SK-N-SH treated with all-trans-retinoic acid at 6 μM for 48 hours (cell line): ENCODE results near the gene C1orf105.

Source experiments
- ATAC-seq: fragments of 200-7000 bp; cut with Tn5 transposase; 3 replicates; pipeline ENCODE4 v1.9.1; 2020; ENCODE audit warnings: mild to moderate bottlenecking, moderate library complexity
- ARNTL ChIP-seq: fragments of 450-650 bp; formaldehyde crosslinking; IDR thresholded peaks from 2 replicates; pipeline ENCODE4 v1.5.0; 2020; ENCODE audit warnings: low read depth, mild to moderate bottlenecking, moderate library complexity, borderline replicate concordance
- BACH2 ChIP-seq: fragments of 250-450 bp; sonication (Bioruptor Pico); IDR thresholded peaks from 2 replicates; pipeline ENCODE4 v1.9.0; 2021; ENCODE audit warnings: mild to moderate bottlenecking, borderline replicate concordance
- CREB5 ChIP-seq: fragments of 250-450 bp; sonication (Bioruptor Pico); IDR thresholded peaks from 2 replicates; pipeline ENCODE4 v1.5.1; 2020; ENCODE audit warnings: low read depth, mild to moderate bottlenecking, moderate library complexity
- CSRNP3 ChIP-seq: fragments of 250-450 bp; sonication (Bioruptor Pico); IDR thresholded peaks from 2 replicates; pipeline ENCODE4 v1.5.1; 2021; ENCODE audit warnings: mild to moderate bottlenecking, moderate library complexity
- ESRRG ChIP-seq: fragments of 250-450 bp; sonication (Bioruptor Pico); IDR thresholded peaks from 2 replicates; pipeline ENCODE4 v1.6.1; 2021; ENCODE audit warnings: mild to moderate bottlenecking
- GLIS3 ChIP-seq: fragments of 250-450 bp; sonication (Bioruptor Pico); IDR thresholded peaks from 2 replicates; pipeline ENCODE4 v1.5.0; 2020; ENCODE audit warnings: mild to moderate bottlenecking, moderate library complexity
- ISL1 ChIP-seq: fragments of 250-450 bp; sonication (Bioruptor Pico); IDR thresholded peaks from 2 replicates; pipeline ENCODE4 v2.1.2; 2022; ENCODE audit warnings: mild to moderate bottlenecking, moderate library complexity
- OSR1 ChIP-seq: fragments of 250-450 bp; sonication (Bioruptor Pico); IDR thresholded peaks from 2 replicates; pipeline ENCODE4 v1.8.0; 2022; ENCODE audit warnings: moderate library complexity, mild to moderate bottlenecking, inconsistent platforms
- POU6F1 ChIP-seq: fragments of 250-450 bp; sonication (Bioruptor Pico); IDR thresholded peaks from 2 replicates; pipeline ENCODE4 v1.8.0; 2021; ENCODE audit warnings: low read depth, mild to moderate bottlenecking, moderate library complexity, borderline replicate concordance
- PPARA ChIP-seq: fragments of 250-450 bp; sonication (Bioruptor Pico); IDR thresholded peaks from 2 replicates; pipeline ENCODE4 v1.5.0; 2020; ENCODE audit warnings: mild to moderate bottlenecking, borderline replicate concordance
- SNAI2 ChIP-seq: fragments of 250-450 bp; sonication (Bioruptor Pico); IDR thresholded peaks from 2 replicates; pipeline ENCODE4 v1.5.0; 2020; ENCODE audit warnings: mild to moderate bottlenecking, moderate library complexity
- TCF4 ChIP-seq: fragments of 250-450 bp; sonication (Bioruptor Pico); IDR thresholded peaks from 2 replicates; pipeline ENCODE4 v1.8.0; 2021; ENCODE audit warnings: mild to moderate bottlenecking, moderate library complexity, borderline replicate concordance
- TSHZ2 ChIP-seq: fragments of 250-450 bp; sonication (Bioruptor Pico); IDR thresholded peaks from 2 replicates; pipeline ENCODE4 v1.5.0; 2020; ENCODE audit warnings: mild to moderate bottlenecking, moderate library complexity
- ZFP3 ChIP-seq: fragments of 250-450 bp; sonication (Bioruptor Pico); IDR thresholded peaks from 2 replicates; pipeline ENCODE4 v1.5.0; 2020; ENCODE audit warnings: mild to moderate bottlenecking, moderate library complexity
- ZFP30 ChIP-seq: fragments of 450-650 bp; formaldehyde crosslinking; IDR thresholded peaks from 2 replicates; pipeline ENCODE4 v1.5.0; 2022; ENCODE audit warnings: mild to moderate bottlenecking, moderate library complexity
- ZNF565 ChIP-seq: fragments of 450-650 bp; formaldehyde crosslinking; conservative IDR thresholded peaks from 2 replicates; pipeline ENCODE4 v1.5.0; 2020; ENCODE audit warnings: low read depth, mild to moderate bottlenecking, moderate library complexity
- ZNF70 ChIP-seq: fragments of 450-650 bp; formaldehyde crosslinking; IDR thresholded peaks from 2 replicates; pipeline ENCODE4 v1.5.0; 2020; ENCODE audit warnings: mild to moderate bottlenecking, moderate library complexity
- ZNF8 ChIP-seq: fragments of 450-650 bp; formaldehyde crosslinking; IDR thresholded peaks from 2 replicates; pipeline ENCODE4 v1.5.0; 2020; ENCODE audit warnings: mild to moderate bottlenecking, moderate library complexity
- TF ChIP-seq, protein P1 (sequence below): fragments of 250-450 bp; sonication (Bioruptor Pico); IDR thresholded peaks from 2 replicates; pipeline ENCODE4 v1.8.0; 2020; ENCODE audit warnings: mild to moderate bottlenecking, moderate library complexity, borderline replicate concordance

C1orf105 gene

DNA sequence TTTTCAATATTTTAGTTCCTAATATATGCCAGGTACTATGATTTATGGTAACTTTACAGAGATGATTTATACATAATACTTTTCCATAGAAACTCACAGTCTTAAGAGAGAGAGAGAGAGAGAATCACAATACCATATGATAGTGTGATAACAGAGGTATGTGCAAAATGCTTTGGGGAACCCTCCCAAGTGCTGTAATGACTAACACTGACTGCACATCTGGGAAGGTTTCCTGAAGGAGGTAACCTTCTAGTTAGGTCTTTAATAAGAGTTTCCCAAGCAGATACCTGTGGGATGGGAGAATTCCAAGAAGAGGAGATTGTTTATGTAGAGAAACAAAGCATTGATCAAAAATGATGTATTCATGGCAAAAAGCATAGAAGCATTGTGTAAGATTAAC lies 58.0 kb downstream of the C1orf105 start:
- TF ChIP-seq SNAI2 (CRISPR knock-in tag) (no peak), ISL1 (CRISPR knock-in tag) (no peak), CREB5 (CRISPR knock-in tag) (no peak), OSR1 (no peak), GLIS3 (no peak), ZNF565 (CRISPR knock-in tag) (no peak), ESRRG (CRISPR knock-in tag) (no peak), TCF4 (CRISPR knock-in tag) (no peak), TSHZ2 (CRISPR knock-in tag) (no peak), ZNF8 (CRISPR knock-in tag) (no peak)
- TF ChIP-seq, protein P1, sequence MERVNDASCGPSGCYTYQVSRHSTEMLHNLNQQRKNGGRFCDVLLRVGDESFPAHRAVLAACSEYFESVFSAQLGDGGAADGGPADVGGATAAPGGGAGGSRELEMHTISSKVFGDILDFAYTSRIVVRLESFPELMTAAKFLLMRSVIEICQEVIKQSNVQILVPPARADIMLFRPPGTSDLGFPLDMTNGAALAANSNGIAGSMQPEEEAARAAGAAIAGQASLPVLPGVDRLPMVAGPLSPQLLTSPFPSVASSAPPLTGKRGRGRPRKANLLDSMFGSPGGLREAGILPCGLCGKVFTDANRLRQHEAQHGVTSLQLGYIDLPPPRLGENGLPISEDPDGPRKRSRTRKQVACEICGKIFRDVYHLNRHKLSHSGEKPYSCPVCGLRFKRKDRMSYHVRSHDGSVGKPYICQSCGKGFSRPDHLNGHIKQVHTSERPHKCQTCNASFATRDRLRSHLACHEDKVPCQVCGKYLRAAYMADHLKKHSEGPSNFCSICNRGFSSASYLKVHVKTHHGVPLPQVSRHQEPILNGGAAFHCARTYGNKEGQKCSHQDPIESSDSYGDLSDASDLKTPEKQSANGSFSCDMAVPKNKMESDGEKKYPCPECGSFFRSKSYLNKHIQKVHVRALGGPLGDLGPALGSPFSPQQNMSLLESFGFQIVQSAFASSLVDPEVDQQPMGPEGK = no peak
- no peak for ATAC-seq

- no peak for ATAC-seq
- no peak for TF ChIP-seq BACH2 (CRISPR knock-in tag)
- no peak for TF ChIP-seq ZFP3 (CRISPR knock-in tag)
- TF ChIP-seq SNAI2 (CRISPR knock-in tag) = no peak
- no peak for TF ChIP-seq PPARA (CRISPR knock-in tag)
- no peak for TF ChIP-seq OSR1
- no peak for TF ChIP-seq ISL1 (CRISPR knock-in tag)
- no peak for TF ChIP-seq TSHZ2 (CRISPR knock-in tag)
Measured at GRCh38 chr1:172480431-172480830, 59.9 kb downstream of the C1orf105 start.

DNA sequence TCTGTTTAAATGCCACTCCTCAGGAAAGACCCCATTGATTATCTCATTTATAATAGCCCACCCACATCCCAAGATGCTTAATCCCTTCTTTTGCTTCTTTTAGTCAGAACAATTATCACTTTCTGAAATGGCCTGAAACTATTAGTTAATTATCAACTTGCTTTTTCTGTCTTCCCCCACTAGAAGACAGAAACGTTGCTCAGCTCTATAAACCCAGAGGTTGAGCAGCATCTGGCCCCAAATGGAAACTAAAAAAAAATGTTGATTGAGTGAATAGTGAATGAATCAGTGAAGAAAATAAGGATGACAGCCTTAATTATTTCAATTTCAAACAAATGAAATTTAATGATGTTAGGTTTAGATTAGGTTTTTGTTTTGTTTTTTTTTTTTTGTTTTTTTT lies 61.6 kb downstream of the C1orf105 start:
- ATAC-seq = no peak
- no peak for TF ChIP-seq ESRRG (CRISPR knock-in tag)
- TF ChIP-seq, protein P1 = no peak
- TF ChIP-seq ZNF8 (CRISPR knock-in tag) = no peak
- TF ChIP-seq TCF4 (CRISPR knock-in tag) = no peak
- TF ChIP-seq ZNF70 = no peak
- TF ChIP-seq CSRNP3 (CRISPR knock-in tag) = no peak
- no peak for TF ChIP-seq ARNTL (CRISPR knock-in tag)
- TF ChIP-seq ZFP30 (CRISPR knock-in tag) = no peak
- TF ChIP-seq POU6F1 = no peak
- TF ChIP-seq TSHZ2 (CRISPR knock-in tag) = no peak
